Medulla oblongata (tissue), 1 donor: ENCODE data around the gene NKAIN2.
A peak's percentile ranks its signal among the peaks of the same experiment; 100 is the strongest.

Experiments used
- DNase-seq: peaks from one replicate; pipeline ENCODE4 v3.0.0-alpha.2; 2015; ENCODE audit errors: extremely low spot score

Gene NKAIN2

DNA sequence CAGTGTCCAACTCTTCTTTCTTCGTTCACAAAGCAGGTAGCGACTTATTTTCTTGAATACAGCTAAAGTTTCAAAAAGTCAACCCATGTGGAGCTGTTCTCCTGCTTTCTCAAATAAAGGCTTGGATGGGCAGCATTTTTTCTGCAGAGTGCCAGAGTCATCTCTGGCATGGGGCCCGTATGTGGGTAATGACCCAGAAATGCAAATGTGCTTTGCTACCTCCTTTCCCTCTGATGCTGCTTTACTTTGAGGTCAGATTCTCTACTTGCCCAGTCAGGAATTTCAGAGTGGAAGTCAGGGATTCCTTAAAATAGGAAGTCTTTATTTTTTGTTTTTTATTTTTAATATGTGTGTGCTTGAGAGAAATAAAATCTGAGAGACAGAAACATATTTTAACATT is 4.9 kb downstream of the NKAIN2 start:
- DNase-seq, result peak; percentile 86

DNA sequence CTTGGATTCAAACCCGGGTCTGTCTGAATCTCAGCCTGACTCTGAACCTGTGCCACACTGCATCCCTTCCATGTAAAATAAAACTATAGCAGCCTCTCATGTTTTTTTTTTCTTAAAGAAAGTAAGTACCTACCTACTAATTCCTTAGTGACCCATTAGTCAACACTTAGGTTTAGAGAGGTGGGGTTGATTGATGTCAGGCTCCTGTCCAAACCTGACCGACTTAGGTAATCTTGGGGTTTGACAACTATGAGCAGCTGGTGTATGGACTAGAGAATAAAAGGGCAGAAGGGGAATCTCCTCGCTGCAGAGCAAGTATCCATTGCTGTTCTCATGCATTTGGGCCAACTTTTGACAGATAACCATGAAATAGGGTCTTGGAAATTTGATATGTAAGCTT is 6.5 kb downstream of the NKAIN2 start:
- no peak for DNase-seq

DNA sequence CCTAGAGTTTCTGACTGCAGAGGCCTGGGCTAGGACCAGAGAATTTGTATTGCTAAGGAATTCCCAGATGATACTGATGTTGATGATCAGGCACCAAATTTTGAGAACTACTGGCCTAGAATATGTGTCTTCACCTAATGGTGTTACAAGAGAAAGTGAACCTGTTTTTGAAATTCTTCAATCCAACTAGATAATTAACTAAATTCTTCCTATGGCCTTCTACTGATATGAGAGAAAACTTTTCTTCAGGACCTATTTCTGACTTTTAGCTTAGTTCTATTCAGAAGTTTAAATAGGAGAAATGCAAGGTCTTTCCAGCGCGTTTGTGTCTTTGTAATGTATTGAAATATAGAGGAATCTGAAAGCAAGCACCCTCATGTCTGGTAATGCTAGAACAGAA is 7.3 kb downstream of the NKAIN2 start:
- no peak for DNase-seq

DNA sequence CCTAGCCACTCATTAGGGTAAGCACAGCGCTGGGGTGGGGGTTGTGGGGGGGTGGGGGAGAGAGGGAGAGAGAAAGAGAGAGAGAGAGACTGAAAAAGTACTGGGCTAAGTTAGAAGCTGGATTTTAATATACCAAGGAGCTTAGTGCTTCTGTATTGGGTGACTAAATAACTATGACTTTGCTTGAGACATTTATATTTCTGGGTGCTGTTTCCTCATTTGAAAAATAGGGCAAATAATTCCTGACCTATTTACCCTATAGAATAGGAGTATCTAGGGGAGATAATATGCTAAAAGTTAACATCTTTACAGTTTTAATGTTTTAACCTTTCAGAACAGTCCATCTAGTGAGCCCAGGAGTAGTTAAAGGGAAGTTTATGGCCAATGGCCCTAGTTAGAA is 7.7 kb downstream of the NKAIN2 start:
- DNase-seq, result no peak

DNA sequence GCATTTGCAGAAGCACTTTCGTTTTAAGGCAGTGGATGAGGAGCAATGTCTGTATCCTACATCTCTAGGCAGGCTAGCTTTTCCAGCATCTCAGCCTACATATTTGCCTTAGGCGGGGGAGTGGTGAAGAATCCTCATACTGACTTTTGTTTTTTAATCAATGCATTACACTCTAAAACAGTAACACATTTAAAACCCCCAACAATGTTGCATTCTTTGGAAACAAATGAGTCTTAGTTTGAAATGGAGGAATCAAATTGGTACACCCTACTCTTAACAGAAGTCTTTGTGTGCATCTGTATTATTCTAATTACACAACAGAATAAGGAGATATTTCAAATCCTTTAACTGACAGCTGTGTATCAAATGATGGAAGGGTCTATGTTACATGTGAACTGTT is 9.0 kb downstream of the NKAIN2 start:
- DNase-seq, result peak; percentile 66

DNA sequence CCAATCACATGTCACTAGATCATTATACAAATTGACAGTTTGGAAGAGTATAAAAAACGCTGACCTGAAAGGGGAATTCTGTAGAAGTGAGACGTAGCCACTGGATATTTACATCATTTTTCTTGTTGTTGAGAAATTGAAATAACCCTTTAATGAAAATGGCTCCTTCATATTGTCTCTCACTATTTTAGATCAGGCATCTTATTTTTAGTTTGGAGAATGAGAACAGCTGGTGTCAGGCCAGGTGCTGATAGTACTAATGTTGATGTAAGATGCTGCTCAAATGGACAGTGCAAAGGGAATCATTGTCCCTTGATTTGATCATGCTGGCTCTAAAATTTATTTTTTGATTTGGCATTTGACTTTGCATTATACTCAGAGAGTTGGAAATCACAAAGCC is 17.4 kb downstream of the NKAIN2 start:
- no peak for DNase-seq

DNA sequence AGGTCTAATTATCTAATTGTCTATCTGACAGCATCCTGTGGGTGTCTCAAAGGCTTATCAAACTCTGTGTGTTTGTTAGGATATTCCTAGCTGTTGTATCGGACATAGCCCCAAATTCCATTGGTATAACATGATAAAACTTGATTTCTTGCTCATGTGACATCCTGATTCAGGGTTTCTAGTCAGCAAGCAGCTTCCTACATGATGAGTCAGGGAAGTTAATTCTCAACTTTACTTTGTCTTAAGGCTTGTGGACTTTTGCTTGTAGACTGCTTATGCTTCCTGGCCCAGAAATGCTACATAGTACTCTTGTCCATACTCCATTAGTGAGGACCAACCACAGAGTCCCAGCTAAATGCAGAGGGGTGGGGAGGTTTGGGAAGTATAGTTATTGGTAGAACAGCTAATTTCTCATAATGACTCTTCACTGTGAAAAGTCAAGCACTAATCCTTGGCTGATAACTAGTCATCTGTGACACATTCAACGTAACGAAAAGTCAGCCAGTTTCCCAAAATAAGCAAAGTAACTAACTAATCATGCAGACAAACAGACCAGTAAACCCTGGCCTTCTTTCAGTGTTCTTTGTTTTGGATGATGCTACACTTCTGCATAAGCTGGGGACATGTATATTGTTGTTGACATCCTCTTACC is 25.8 kb downstream of the NKAIN2 start:
- DNase-seq, result no peak

DNA sequence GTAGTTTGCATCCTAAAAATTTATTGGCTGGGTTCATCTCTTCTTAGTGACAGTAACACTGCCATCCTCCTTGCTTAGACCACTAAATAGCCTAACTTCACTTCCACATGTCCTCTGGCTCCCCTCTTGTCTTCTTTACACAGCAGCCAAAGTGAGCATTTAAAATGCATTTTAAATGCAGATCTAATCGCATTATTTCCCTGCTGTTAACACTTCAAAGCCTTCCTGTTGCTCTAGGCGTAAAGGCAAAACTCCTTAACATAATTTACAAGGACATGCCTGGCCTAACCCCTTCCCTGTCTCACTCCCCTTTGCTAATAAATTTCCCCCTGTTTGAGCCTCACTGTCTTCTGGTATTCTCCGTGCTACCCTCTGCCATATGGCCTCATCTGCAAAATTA is 26.5 kb downstream of the NKAIN2 start:
- no peak for DNase-seq

DNA sequence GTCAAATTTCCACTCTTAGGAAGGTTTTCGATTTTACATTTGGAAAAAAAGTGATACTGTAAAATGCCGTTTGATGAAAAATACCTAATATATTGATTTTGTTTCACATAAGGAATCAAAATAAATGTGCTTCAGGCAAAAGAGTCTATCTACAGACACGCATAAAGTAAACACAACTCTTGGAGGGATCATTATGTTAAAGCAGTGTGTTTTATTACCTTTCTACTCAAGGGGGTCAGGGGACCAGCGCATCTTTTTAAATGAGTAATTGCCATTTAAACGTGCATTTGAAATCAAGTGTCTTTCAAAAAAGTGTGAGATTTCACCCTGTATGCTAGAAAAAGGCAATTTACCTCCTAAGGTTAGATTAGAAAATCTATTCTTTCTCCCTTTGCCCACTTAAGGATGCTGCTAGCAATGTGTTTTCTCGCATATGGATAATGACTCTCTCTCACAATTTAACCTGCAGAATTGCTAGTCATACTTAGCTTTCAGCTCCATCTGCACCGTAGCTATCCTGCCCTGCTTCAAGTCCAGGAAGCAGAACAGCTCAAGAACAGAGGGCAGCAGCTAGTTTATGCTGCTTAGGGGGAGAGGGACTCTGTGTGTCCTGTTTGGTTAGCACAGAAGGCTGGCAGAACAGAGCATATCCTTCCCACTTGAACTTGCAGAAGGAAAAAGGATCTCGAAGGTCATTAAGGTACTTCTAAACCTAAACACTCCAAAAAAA is 35.0 kb downstream of the NKAIN2 start:
- DNase-seq, result no peak

DNA sequence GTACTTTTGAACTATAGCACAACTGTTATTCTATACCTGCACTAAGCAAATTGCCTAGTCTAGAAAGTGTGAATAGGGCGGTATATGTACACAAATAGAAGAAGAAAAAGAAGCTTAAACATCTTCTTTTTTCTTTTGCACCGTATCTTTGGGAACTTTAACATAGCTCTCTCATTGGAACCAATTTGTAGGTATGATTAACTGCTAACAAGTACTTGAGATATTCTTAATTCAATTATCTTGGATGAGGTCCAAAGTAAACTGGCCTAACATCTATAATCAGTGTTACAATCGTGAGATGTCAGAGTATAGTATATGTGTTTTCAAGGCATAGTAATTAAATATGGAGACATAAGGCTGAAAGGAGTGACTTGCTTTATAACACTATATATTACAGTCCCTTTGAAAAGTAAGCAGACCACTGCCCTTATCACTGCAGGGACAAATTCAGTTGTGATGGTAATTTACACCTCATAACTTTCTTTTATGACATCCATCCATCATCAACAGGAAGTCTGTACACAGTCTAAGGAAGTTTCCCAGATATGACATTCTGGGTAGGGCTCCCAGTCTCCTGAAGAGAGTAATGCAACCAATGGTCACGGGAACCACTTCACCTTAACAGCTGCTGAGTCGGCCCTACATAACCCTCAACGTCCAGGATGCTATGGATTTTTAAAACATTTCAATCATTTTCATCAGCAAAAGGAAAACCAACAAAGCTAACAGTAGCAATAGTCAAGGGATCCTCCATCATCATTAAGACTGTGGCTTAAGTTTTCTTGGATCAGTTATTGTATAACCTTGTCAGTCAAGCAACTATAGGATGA is 37.6 kb downstream of the NKAIN2 start:
- DNase-seq, result no peak

DNA sequence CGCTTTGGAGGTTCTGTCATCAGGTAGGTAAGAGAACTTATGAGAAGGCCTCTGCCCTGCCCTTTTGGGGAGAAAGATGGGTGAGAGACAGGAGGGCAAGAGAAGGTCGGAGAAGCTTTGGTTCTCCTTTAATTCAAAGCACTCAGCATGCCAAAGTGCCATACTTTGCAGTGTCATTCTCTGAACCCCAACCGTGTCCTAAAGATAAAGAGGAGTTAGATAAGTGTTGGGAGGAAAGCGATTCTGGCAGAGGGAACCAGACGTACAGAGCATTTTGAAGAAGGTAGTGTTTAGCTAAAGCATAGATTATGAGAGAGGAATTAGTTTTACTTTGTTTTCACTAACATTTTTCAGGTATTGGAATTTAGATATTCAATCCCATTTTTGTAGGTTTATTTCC is 40.3 kb downstream of the NKAIN2 start:
- no peak for DNase-seq

DNA sequence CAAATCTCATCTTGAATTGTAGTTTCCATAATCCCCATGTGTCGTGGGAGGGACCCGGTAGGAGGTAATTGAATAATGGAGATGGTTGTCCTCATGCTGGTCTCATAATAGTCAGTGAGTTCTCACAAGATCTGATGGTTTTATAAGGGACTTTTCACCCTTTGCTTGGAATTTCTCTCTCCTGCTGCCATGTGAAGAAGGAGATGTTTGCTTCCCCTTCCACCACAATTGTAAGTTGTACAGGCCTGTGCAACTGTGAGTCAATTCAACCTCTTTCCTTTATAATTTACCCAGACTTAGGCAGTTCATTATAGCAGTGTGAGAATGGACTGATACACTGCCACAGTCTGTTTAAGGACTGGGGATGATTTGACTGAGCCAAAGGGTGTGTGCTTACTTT is 44.7 kb downstream of the NKAIN2 start:
- DNase-seq, result no peak

DNA sequence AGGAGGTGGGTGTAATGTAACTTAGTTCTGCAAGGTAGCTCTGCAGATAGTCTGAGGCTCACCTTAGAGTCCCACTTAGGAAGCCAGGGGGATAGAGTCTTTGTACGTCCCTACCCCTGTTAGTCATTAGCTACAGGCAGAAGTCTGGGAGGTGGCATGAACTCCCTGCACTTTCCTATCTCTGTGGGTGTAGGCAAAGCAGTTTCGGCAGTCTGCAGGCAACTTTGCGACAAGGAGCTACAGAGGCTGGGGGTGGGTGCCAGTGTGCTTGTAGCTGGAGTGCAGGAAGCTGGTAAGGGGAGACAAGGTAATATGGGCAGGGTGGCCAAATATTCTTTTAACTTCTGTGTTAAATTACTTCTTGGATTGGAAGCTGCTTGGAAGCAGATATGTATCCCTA is 45.7 kb downstream of the NKAIN2 start:
- DNase-seq, result no peak

DNA sequence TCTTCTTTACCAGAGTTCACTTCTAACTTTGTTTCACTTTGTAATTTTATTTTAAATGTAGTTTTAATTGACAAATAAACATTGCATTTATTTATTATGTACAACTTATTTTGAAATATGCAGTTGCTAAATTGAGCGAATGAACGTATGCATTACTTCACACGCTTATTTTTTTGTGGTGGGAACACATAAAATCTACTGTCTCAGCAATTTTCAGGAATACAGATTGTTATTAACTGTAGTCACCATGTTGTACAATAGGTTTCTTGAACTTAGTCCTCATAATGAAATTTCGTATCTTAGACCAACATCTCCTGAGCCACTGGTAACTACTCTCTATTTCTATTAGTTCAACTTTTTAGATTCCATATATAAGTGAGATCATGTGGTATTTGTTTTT is 46.9 kb downstream of the NKAIN2 start:
- DNase-seq, result no peak

DNA sequence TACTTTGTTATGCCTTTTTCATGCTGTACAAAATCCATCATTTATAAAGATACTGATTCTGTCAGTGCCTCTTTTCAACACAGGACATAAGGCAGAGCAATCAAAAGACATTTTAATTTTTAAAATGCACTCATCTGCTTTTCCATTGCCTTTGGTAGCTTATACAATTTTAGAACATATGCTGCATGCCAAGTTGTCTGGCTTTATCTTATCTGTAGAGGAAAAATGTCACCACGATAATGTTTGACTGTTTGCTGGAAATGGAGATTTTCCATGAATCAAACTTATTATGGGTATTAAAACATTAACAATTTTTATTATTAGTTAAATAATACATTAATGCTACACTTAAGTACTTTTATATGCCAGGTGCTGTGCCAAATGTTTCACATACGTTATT is 50.5 kb downstream of the NKAIN2 start:
- DNase-seq, result no peak

DNA sequence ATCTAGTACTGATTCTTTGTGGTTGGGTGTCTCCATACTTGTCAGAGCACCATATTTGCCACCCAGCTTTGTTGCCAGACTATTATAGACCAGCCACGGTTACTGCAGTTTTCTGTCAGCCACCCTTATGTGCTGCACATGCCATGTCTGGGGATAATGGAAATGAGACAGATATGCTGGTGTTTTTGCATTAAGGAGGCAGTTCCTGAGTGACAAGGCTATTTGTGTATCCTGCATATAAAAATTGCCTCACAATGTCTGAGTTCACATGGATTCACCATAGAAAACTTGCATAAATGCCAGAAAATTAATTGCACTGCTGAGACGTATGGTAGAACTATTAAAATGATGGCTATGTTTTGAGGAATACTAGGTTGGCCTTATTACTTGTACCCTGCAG is 51.8 kb downstream of the NKAIN2 start:
- DNase-seq, result no peak

DNA sequence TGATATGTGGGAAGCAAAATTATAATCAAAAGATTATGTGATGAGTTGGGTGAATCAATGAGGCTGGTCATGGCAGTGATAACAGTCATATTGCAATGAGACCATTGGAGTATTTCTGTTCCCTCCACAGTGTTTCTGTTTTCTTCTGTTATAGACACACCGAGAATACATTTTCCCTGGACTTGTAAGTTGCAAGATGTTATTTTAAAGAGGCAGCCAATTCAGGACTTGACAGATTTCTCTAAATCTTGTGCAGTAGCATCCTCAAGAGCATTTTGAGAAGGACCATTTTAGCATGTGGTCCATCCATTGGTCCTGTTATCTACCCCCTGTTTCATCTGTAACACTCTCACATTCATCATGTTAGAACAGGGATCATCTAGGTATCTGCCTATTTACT is 55.6 kb downstream of the NKAIN2 start:
- DNase-seq, result no peak

DNA sequence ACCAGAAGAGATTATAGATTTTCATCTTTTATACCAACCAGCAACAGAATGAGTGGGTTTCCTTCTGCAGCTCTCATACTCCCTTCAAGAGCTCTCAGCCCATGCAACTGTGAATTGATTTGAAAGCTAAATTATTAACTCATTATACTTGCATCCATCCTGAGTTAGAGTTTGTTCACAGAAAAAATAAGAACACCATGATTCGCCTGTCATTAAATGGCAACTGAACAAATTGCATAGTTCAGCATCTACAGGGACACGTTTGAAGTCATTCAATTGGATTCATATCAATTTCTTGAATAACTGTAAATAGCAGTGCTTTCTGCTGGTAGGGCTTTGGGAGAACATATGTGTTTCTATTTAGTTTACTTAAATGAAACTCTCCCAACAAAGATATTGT is 65.7 kb downstream of the NKAIN2 start:
- DNase-seq, result no peak

DNA sequence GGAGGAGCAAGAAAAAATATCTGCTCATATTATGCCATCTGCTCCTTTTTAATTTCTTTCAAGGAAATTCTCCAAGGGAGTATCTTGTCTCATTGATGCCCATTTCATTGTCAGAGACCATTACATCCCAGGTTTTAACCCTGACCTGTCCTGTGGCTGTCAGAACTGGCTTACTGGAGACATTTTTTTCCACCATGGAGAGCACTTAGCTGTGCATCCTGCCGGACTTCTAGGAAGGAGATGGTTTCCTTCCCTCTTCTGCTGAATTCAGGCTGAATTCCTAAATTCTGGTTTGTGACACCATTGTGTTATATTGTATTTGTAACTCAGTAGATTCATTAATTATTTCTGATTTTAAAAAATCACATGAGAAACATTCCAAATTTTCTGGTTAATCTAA is 70.3 kb downstream of the NKAIN2 start:
- DNase-seq, result no peak

DNA sequence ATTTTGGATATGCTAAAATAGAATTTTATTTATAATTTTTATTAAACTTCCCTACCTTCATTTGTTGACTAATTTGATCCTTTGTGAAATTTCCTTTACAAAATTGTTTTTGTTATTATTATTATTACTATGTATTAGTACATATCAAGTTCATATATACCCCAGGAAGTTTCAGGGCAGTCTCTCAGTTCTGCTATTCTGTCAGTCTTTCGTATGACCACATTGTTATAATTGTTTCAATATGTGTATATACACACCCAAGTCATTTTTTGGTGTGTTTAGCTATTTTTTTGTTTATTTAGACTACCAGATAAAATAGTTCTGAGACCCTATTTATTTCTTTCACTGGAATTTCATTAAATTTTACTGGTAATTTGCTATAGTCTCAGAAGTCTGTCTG is 72.1 kb downstream of the NKAIN2 start:
- no peak for DNase-seq

DNA sequence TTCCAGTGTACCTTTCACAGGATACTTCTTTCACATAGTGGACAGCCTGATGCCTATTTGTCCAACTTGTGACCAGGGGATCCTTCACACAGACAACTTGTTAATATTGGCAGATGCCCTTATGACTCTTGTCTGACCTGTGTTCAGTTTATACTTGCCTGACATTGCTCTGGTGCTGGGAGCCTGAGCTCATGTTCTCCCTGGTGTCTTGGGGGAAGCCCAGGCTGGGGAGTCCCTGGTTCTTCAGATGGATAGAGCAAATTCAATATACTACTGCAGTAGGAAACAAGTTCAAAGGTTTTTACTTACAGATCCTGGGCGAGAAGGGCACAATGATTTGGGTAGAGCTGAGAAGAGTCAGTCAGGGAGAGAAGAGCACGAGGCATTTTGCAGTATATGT is 76.1 kb downstream of the NKAIN2 start:
- DNase-seq, result no peak

DNA sequence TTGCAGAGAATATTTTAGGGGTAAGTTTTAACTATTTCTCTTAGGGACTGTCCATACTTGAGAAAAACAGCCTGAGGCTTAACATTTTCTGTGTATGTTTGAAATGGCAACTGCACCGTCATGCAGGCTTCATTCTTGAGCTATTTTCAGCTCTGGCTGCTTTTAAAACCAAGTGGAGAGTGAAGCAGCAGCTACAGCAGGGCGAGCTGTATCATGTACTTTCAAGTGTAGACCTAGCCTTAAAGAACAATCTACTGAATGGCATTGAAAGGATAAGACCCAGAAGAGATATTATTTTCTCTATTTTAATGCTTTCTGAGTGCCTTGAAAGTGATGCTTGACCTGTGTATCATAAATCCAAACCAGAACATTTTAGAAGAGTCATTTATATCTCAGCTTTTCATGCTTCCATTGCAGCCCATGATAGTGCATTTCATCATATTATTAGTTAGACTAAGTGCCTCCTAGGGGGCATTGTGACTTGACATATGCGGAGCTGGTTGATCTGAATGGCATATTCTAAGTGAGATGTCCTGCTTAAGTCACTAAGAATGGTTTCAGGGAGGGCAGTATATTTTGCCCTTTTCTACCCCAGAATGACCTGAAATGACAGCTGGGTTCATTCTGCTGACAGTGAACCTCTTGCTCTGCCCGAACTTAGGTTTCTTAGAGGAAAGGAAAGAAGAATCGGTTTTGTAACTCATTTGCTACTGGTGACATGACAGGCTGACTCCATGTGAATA is 85.3 kb downstream of the NKAIN2 start:
- peak; percentile 18 for DNase-seq
